Activated CD8-positive, alpha-beta memory T cell treated with anti-CD3 and anti-CD28 coated beads, Interleukin-2, amount 10 ng/mL, durations not matched to agents 7 days and 5 days (primary cell): ENCODE results near the gene KRT32. TPM values are rescaled to one million over a fixed set of nuclear protein-coding genes. Genes with fewer than 3 reads are reported as not detected.
A peak's percentile ranks its signal among the peaks of the same experiment; 100 is the strongest.

Experiments
- ATAC-seq: fragments of 150-1000 bp; cut with Tn5 transposase; one replicate; pipeline ENCODE4 v1.10.0; 2021; ENCODE audit warnings: moderate library complexity
- CTCF ChIA-PET: fragments of 350-600 bp; sonication (Branson Sonifier 250); formaldehyde crosslinking; loops from one replicate; lab custom pipeline; 2021; ENCODE audit warnings: antibody characterized with exemption; lab: Charles Lee
- DNase-seq: peaks from one replicate; pipeline ENCODE4 v3.0.0-alpha.2; 2020
- H3K27ac Mint-ChIP-seq: one replicate; pipeline ENCODE4 v1.8.0; 2021; ENCODE audit warnings: mild to moderate bottlenecking, mixed read lengths
- H3K27me3 Mint-ChIP-seq: one replicate; pipeline ENCODE4 v1.8.0; 2021; ENCODE audit warnings: mixed read lengths
- H3K36me3 Mint-ChIP-seq: one replicate; pipeline ENCODE4 v1.8.0; 2021; ENCODE audit warnings: mild to moderate bottlenecking, mixed read lengths
- H3K4me1 Mint-ChIP-seq: one replicate; pipeline ENCODE4 v1.8.0; 2021; ENCODE audit warnings: mixed read lengths
- H3K4me3 Mint-ChIP-seq: one replicate; pipeline ENCODE4 v1.8.0; 2021; ENCODE audit warnings: mild to moderate bottlenecking, moderate library complexity, mixed read lengths
- H3K9me3 Mint-ChIP-seq: one replicate; pipeline ENCODE4 v1.8.0; 2022; ENCODE audit warnings: low read depth, mixed read lengths
- total RNA-seq, 2 experiments: library from RNA; stranded (reverse); gene quantifications; one replicate each; pipeline ENCODE4 v1.2.3, GENCODE V29; 2021

The KRT32 gene
- total RNA-seq, 2 experiments from 2014 or later, result not detected

DNA sequence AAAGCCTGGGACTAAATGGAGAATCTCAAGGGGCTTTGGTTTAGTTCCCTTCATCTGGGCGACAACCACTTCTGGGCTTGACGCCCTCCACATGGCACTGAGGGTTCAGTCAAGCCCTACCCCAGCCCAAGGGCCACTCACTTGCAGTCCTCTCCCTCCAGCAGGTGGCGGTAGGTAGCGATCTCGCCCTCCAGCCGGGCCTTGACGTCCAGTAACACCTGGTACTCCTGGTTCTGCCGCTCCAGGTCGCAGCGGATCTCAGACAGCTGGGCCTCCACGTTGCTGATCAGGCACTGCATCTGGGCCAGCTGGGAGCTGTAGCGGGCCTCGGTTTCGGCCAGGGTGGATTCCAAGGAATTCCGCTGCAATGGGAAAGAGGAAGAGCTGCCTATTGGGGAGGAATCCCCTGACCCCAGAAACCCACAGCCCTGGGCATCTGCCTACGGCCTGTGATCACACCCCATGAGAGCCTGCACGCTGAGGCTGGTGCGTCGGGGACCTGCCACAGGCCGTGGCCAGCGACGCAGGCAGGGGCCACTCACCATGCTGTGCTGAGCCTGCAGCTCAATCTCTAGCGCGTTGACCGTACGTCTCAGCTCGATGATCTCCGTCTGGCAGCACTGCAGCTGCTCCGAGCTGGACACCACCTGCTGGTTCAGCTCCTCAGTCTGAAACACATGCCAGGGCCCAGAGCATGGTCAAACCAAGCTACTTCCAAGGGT is 19.8 kb upstream of the KRT32 start:
- H3K4me1 Mint-ChIP-seq, result no peaks in the 10 kb centered on the region
- H3K27me3 Mint-ChIP-seq, result peaks cover 5% of the 10 kb centered on the region
- H3K36me3 Mint-ChIP-seq, result no peaks in the 10 kb centered on the region
- no peak overlapping the region for H3K27ac Mint-ChIP-seq
- peak; percentile 52 for DNase-seq
- CTCF ChIA-PET, result interaction anchor here (1.1 to 3.8 kb wide), 5 partner anchors 9 to 176 kb away, joined by 4 to 15 read pairs (median 7); no protein-coding TSS in a partner anchor
- no peaks in the 10 kb centered on the region for H3K9me3 Mint-ChIP-seq
- no peak overlapping the region for H3K4me3 Mint-ChIP-seq
- no peak for ATAC-seq

GRCh38 chr17:41486316-41486715 is 19.1 kb upstream of the KRT32 start:
- H3K27ac Mint-ChIP-seq, result no peak overlapping the region
- H3K4me1 Mint-ChIP-seq, result no peaks in the 10 kb centered on the region
- DNase-seq, result no peak
- H3K36me3 Mint-ChIP-seq, result no peaks in the 10 kb centered on the region
- H3K27me3 Mint-ChIP-seq, result peaks cover 5% of the 10 kb centered on the region
- CTCF ChIA-PET, result interaction anchor here (1.1 to 1.9 kb wide), 3 partner anchors 63 to 177 kb away, joined by 4 to 7 read pairs (median 6); no protein-coding TSS in a partner anchor
- ATAC-seq, result no peak
- no peaks in the 10 kb centered on the region for H3K9me3 Mint-ChIP-seq
- H3K4me3 Mint-ChIP-seq, result no peak overlapping the region

DNA sequence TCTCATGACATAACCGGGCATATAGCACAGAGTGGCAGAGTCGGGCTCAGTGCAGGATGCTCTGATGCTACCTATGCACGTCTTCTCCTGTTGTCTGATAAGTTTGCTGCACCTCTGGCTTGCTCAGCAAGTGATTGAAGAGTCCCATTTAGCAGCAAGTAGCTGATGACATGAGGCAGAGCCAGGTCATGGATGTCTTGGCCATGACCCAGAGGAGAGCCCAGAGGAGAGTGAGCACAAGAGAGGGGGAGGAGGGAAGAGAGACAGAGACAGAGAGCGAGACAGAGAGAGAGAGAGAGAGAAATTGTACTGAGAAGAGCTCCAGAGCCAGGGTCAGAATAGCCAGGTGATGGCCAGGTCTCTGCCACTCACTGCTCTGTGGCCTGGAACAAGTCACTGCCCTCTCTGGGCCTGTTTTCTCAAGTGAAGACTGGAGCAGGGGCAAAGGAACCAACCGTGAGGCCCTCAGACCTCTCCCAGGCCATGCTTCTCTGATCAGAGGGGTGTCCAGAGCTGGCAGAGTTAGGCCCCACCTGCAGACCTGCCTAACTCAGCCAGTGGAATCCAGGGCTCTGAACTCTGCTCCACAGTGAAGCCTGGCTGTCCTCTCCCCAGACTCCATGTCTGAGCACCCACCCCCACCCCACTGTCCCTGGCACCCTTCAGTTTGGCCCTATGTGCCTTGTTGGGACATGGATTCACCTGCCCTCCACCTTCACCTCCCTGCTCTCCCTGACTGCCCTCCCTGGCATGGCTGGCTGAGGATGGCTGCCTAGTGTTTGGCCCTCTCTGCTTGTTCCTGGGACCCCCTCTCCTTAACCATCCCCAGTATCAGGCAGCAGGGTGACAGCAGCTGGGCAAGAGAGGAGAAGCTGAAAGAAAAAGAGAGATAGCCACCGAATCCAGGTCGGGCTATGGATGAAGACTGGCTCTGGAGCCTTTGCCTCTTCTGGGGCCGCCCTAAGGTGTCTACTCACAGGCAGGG is 18.0 kb upstream of the KRT32 start:
- CTCF ChIA-PET, result interaction anchor here (0.7 to 2.3 kb wide), 4 partner anchors 13 to 178 kb away, joined by 3 to 6 read pairs (median 4); no protein-coding TSS in a partner anchor
- ATAC-seq (no peak), DNase-seq (no peak)
- peaks cover 5% of the 10 kb centered on the region for H3K27me3 Mint-ChIP-seq
- H3K9me3 Mint-ChIP-seq, result no peaks in the 10 kb centered on the region
- H3K36me3 Mint-ChIP-seq, result no peaks in the 10 kb centered on the region
- no peak overlapping the region for H3K4me3 Mint-ChIP-seq
- H3K27ac Mint-ChIP-seq, result no peak overlapping the region
- H3K4me1 Mint-ChIP-seq, result no peaks in the 10 kb centered on the region

DNA sequence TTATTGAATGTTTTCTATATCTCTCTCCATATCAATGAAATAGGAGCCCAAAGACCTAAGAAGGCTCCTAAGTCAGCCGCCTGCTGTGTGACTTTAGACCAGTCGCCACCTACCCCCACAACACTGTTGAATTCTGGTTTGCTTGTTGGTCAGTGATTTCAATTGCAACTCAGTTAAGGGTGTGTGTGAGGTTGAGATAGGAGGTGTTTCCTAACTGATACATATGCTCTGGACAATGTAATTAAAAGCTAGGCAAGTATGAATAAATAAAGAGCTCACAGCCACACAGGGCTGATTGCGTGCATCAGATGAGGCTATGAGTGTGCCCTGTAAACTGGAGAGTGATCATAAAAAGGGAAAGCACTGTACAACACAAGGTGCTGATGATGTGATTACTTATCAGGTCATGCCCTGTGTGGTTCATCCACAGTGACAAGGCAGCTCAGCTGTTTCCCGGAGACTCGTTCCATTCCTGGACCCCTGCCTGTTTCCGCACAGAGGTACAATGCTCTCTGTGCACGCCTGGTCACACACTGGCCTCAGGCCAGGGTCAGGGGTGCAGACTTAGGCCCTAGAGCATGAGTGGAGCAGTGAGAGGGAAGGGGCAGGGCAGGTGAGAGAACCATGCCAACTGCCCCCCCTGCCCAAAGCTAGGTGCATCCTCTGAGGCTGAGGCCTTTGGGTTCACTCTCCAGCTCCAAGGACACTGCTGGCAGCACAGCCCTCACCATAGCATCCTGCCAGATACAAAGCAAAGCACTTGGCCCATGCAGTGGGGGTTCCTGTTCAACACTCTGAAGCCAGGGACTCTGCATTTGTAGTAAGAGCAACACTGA is 17.0 kb upstream of the KRT32 start:
- no peak for ATAC-seq
- CTCF ChIA-PET, result interaction anchor here (0.7 to 2.3 kb wide), 6 partner anchors 10 to 179 kb away, joined by 3 to 6 read pairs (median 4); no protein-coding TSS in a partner anchor

GRCh38 chr17:41483531-41483930 is 16.3 kb upstream of the KRT32 start:
- Mint-ChIP-seq H3K9me3 (no peaks in the 10 kb centered on the region), H3K36me3 (no peaks in the 10 kb centered on the region), H3K4me3 (no peak overlapping the region), H3K27ac (no peak overlapping the region), H3K4me1 (no peaks in the 10 kb centered on the region), H3K27me3 (peaks cover 5% of the 10 kb centered on the region)
- ATAC-seq (no peak), DNase-seq (no peak)
- CTCF ChIA-PET, result interaction anchor here (1.1 to 2.3 kb wide), 3 partner anchors 11 to 179 kb away, joined by 3 to 5 read pairs (median 3); no protein-coding TSS in a partner anchor

More for the DNA sequence above, 17.0 kb upstream of the KRT32 start:
- no peak for DNase-seq
- Mint-ChIP-seq H3K27me3 (peaks cover 5% of the 10 kb centered on the region), H3K9me3 (no peaks in the 10 kb centered on the region), H3K4me1 (no peaks in the 10 kb centered on the region), H3K36me3 (no peaks in the 10 kb centered on the region), H3K27ac (no peak overlapping the region), H3K4me3 (no peak overlapping the region)

DNA sequence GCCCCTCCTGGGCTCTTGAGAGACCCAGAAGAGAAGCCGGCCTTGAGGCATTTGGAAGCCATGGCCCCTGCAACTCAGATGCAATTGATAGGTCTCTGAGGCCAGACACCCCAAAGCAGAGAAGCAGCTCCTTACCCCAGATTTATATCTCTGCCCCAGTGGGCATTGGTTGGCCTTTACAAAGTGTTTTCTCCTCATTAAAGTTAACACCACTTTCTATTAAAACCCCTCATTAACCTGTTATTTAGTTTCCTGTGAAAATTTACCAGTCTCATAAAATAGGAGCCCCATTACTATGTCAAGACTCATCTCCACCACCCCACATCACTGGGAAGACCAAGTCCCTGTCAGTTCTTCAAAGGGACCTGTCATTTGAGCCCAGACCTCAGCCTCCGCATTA is 13.8 kb upstream of the KRT32 start, which contains the start of gene KRT35:
Gene KRT35, minus strand, starts transcription at position 116 of the 400 bp plus-strand sequence. Its CDS starts 54 bp downstream, at position 62.
- no peak for ATAC-seq
- no peak for DNase-seq
- Mint-ChIP-seq H3K9me3 (no peaks in the 10 kb centered on the region), H3K4me3 (no peak within 1 kb of the TSS), H3K27ac (no peak within 1 kb of the TSS), H3K27me3 (peaks cover 5% of the 10 kb centered on the region), H3K4me1 (no peaks in the 10 kb centered on the region), H3K36me3 (no peaks in the 10 kb centered on the region)
- CTCF ChIA-PET, result no interaction called here

DNA sequence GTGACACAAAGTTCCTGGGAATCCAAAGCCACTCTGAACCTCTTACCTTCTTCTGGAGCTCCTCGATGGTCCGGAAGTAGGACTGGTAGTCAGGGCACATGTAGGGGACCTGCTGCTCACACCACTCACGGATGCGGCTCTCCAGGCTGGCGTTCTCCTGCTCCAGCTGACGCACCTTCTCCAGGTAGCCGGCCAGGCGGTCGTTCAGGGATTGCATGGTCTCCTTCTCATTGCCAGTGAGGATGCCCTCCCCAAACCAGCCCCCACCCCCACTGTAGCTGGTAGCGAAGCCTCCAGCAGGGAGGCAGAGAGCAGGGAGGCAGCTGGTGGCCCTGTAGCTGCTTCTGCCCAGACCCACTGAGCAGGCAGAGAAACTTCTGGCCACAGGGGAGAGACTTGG is 13.4 kb upstream of the KRT32 start:
- no peak overlapping the region for H3K4me3 Mint-ChIP-seq
- H3K4me1 Mint-ChIP-seq, result no peaks in the 10 kb centered on the region
- ATAC-seq, result no peak
- H3K9me3 Mint-ChIP-seq, result no peaks in the 10 kb centered on the region
- no peak for DNase-seq
- H3K27ac Mint-ChIP-seq, result no peak overlapping the region
- CTCF ChIA-PET, result no interaction called here
- H3K36me3 Mint-ChIP-seq, result no peaks in the 10 kb centered on the region
- H3K27me3 Mint-ChIP-seq, result peaks cover 5% of the 10 kb centered on the region

GRCh38 chr17:41480136-41480535 is 12.9 kb upstream of the KRT32 start:
- no peak overlapping the region for H3K27ac Mint-ChIP-seq
- peaks cover 5% of the 10 kb centered on the region for H3K27me3 Mint-ChIP-seq
- H3K9me3 Mint-ChIP-seq, result no peaks in the 10 kb centered on the region
- H3K4me3 Mint-ChIP-seq, result no peak overlapping the region
- DNase-seq (no peak), ATAC-seq (no peak)
- CTCF ChIA-PET, result no interaction called here
- H3K4me1 Mint-ChIP-seq, result no peaks in the 10 kb centered on the region
- H3K36me3 Mint-ChIP-seq, result no peaks in the 10 kb centered on the region

DNA sequence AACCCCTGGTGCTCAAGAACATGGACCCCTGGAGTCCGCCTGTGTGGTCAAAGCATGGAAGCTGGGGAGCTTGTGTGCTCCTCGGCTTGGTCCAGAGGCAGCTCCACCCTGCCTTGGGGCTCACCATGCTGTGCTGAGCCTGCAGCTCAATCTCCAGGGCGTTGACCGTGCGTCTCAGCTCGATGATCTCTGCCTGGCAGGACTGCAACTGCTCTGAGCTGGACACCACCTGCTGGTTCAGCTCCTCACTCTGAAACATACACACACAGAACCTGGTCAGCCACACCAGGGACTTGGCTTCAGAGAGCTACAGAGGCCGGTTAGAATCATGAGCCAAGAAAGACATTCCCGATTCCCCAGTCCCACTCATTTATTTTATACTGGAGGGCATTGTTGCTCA is 11.1 kb upstream of the KRT32 start:
- H3K36me3 Mint-ChIP-seq, result no peaks in the 10 kb centered on the region
- H3K4me1 Mint-ChIP-seq, result no peaks in the 10 kb centered on the region
- H3K4me3 Mint-ChIP-seq, result no peak overlapping the region
- ATAC-seq, result no peak
- no peaks in the 10 kb centered on the region for H3K9me3 Mint-ChIP-seq
- CTCF ChIA-PET, result no interaction called here
- peaks cover 3% of the 10 kb centered on the region for H3K27me3 Mint-ChIP-seq
- no peak for DNase-seq
- no peak overlapping the region for H3K27ac Mint-ChIP-seq

GRCh38 chr17:41476866-41477815 is 10.0 kb upstream of the KRT32 start:
- CTCF ChIA-PET, result no interaction called here
- H3K4me1 Mint-ChIP-seq, result no peaks in the 10 kb centered on the region
- H3K9me3 Mint-ChIP-seq, result no peaks in the 10 kb centered on the region
- H3K4me3 Mint-ChIP-seq, result no peak overlapping the region
- no peak overlapping the region for H3K27ac Mint-ChIP-seq
- H3K27me3 Mint-ChIP-seq, result peaks cover 3% of the 10 kb centered on the region
- H3K36me3 Mint-ChIP-seq, result no peaks in the 10 kb centered on the region
- ATAC-seq, result no peak
- no peak for DNase-seq

GRCh38 chr17:41475421-41475820 is 8.2 kb upstream of the KRT32 start:
- ATAC-seq, result no peak
- H3K36me3 Mint-ChIP-seq, result no peaks in the 10 kb centered on the region
- no peak overlapping the region for H3K4me3 Mint-ChIP-seq
- H3K27ac Mint-ChIP-seq, result no peak overlapping the region
- H3K9me3 Mint-ChIP-seq, result no peaks in the 10 kb centered on the region
- H3K4me1 Mint-ChIP-seq, result peaks cover 6% of the 10 kb centered on the region
- CTCF ChIA-PET, result no interaction called here
- peaks cover 7% of the 10 kb centered on the region for H3K27me3 Mint-ChIP-seq
- DNase-seq, result no peak

DNA sequence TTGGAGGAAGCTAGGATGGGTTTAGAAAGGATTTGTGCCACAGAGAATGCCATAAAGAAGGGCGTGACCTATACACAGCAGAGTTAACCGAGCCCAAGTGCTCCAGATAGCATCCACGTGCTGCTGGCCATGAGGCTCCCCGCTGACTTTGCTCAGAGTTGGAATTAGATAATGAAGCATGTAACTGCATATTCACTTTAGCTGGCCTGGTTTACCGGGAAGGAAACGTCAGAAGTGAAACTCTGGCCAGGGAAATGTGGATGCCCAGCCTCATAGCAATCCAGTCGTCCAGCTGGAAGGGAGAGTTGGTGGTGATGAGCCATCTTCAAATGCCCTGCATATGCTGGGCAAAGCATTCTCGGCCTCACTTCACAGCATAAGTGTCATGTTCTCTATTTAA is 7.7 kb upstream of the KRT32 start:
- Mint-ChIP-seq H3K36me3 (no peaks in the 10 kb centered on the region), H3K27me3 (peaks cover 7% of the 10 kb centered on the region), H3K4me3 (no peak overlapping the region), H3K4me1 (peaks cover 6% of the 10 kb centered on the region), H3K9me3 (no peaks in the 10 kb centered on the region), H3K27ac (no peak overlapping the region)
- DNase-seq (no peak), ATAC-seq (no peak)
- CTCF ChIA-PET, result no interaction called here
